ENCODE results near the gene CSK. TPM values are rescaled to one million over a fixed set of nuclear protein-coding genes. Genes with fewer than 3 reads are reported as not detected.

CSK gene
- total RNA-seq, 1 experiment from 2014 or later: 49.2 TPM

- no peaks in the 10 kb centered on the region for H3K79me2 ChIP-seq (ENCODE audit: insufficient read depth, low read length)
These were observed 1.9 kb downstream of the CSK start for GRCh38 chr15:74783808-74784175.

More at GRCh38 chr15:74783808-74784175, 1.9 kb downstream of the CSK start:
- Histone ChIP-seq H3K4me1 (ENCODE audit: insufficient read depth, low read length) (peaks cover 7% of the 10 kb centered on the region; the same call in 1 of the 2 replicates), H3K56ac (ENCODE audit: insufficient read length, low read depth, low read length) (no peak overlapping the region), H3K4ac (ENCODE audit: low read depth, low read length) (no peak overlapping the region), H2AK5ac (ENCODE audit: insufficient read length, low read length) (no peak overlapping the region), H3K4me2 (ENCODE audit: insufficient read depth, insufficient read length, low read length) (peak overlapping the region; percentile 3), H2BK5ac (ENCODE audit: insufficient read length, low read length) (no peak overlapping the region), H3K23ac (ENCODE audit: insufficient read length, low read depth, low read length) (no peak overlapping the region), H3T11ph (ENCODE audit: low read length) (no peak overlapping the region), H4K20me1 (ENCODE audit: control insufficient read depth, insufficient read depth, insufficient read length) (no peaks in the 10 kb centered on the region), H3K9me3 (ENCODE audit: control insufficient read depth, low read depth, low read length) (no peaks in the 10 kb centered on the region), H2BK20ac (ENCODE audit: low read depth, low read length, poor library complexity, severe bottlenecking) (no peak overlapping the region), H2BK15ac (ENCODE audit: low read depth, low read length) (no peak overlapping the region), H2AFZ (ENCODE audit: low read length) (no peak overlapping the region), H3K79me1 (ENCODE audit: insufficient read depth, low read depth, low read length, poor library complexity, severe bottlenecking) (no peaks in the 10 kb centered on the region), H2BK120ac (ENCODE audit: low read depth, low read length, poor library complexity, severe bottlenecking) (no peak overlapping the region), H4K5ac (ENCODE audit: insufficient read length, low read depth, low read length) (no peak overlapping the region), H3K14ac (ENCODE audit: insufficient read depth, low read length) (no peak overlapping the region), H3K27ac (ENCODE audit: insufficient read length, low read depth, low read length) (no peak overlapping the region), H4K91ac (ENCODE audit: insufficient read length, low read depth, low read length) (no peak overlapping the region), H2BK12ac (ENCODE audit: insufficient read length, low read depth, low read length) (no peak overlapping the region), H4K8ac (replicated peaks; ENCODE audit: insufficient read length, low read depth, low read length) (no peak overlapping the region), H3K9ac (ENCODE audit: extremely low read depth, insufficient read length, low read length) (no peak overlapping the region), H3K18ac (ENCODE audit: insufficient read length, low read depth, low read length) (no peak overlapping the region), H3K23me2 (ENCODE audit: insufficient read length, low read depth, low read length, poor library complexity, severe bottlenecking) (peaks cover 11% of the 10 kb centered on the region), H3K27me3 (ENCODE audit: insufficient read depth, low read length) (peaks cover 4% of the 10 kb centered on the region; the same call in 1 of the 2 replicates)
- TF ChIP-seq CTCF (conservative IDR thresholded peaks at IDR 0.05): no peak
- Mint-ChIP-seq H3K9me3 (no peaks in the 10 kb centered on the region; a peak in 1 of 5 replicates), H3K36me3 (ENCODE audit: insufficient read depth in 1 of 3, low read depth in 3 of 3) (peaks cover 0 to 5% (median 4%) of the 10 kb centered on the region in 3 experiments; a peak in 3 of 7 replicates), H3K27ac (no peak overlapping the region), H3K27me3 (ENCODE audit: low read depth) (peaks cover 25% of the 10 kb centered on the region), H3K4me1 (peaks cover 37 to 49% of the 10 kb centered on the region in 2 experiments), H3K4me3 (peak overlapping the region; percentile 81 to 87)
- WGBS (ENCODE audit: extremely low coverage, insufficient read length, low lambda C conversion rate): no CpG with 5 or more reads among the region's 3 CpGs
- DNase-seq: no peak

Measured in H9 (cell line).